ENCODE results near the gene POC1A.

DNA sequence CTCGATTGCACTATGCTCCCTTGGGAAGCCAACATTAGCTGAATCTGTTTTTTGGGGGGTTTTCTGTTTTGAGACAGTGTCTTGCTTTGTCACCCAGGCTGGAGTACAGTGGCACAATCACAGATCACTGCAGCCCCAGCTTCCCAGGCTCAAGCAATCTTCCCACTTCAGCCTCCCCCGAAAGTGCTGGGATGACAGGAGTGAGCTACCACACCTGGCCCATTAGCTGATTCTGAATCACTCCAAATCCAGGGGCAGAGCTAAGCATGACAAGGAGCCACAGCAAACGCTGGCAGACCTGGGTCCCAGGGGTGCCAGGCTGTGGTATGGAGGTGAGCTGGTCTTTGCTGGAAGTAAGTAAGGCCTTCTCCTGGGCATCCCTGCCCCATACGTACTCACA, 18.9 kb downstream of the POC1A start:
- no peak for TF ChIP-seq ZNF274 (IDR thresholded peaks at IDR 0.05; ENCODE audit: low read depth, low read length)
- no peak for TF ChIP-seq YY1 (IDR thresholded peaks at IDR 0.05; ENCODE audit: insufficient read depth, insufficient read length)
- TF ChIP-seq SUZ12 (IDR thresholded peaks at IDR 0.05; ENCODE audit: extremely low read depth, insufficient read depth, insufficient read length) = no peak

Data from NT2/D1 (cell line).